Measurements from ENCODE around the gene DENND1A.

Gene DENND1A

GRCh38 chr9:123807251-123807650 is 122.7 kb downstream of the DENND1A start:
- DNase-seq, result no peak

GRCh38 chr9:123806829-123807228 is 123.1 kb downstream of the DENND1A start:
- DNase-seq, result no peak

- no peak for DNase-seq
Measured at GRCh38 chr9:123798195-123798594, 131.7 kb downstream of the DENND1A start.

GRCh38 chr9:123796618-123797484 is 133.1 kb downstream of the DENND1A start:
- no peak for DNase-seq

- DNase-seq, result no peak
Measured at GRCh38 chr9:123796094-123796493, 133.8 kb downstream of the DENND1A start.

GRCh38 chr9:123795336-123795735 is 134.6 kb downstream of the DENND1A start:
- no peak for DNase-seq

- DNase-seq, result no peak
Measured at GRCh38 chr9:123792501-123792900, 137.4 kb downstream of the DENND1A start.

GRCh38 chr9:123789554-123790292 is 140.2 kb downstream of the DENND1A start:
- DNase-seq, result no peak

- DNase-seq, result no peak
Measured at GRCh38 chr9:123787416-123787815, 142.5 kb downstream of the DENND1A start.

GRCh38 chr9:123784518-123784917 is 145.4 kb downstream of the DENND1A start:
- no peak for DNase-seq

GRCh38 chr9:123778232-123778902 is 151.6 kb downstream of the DENND1A start:
- DNase-seq, result no peak

- DNase-seq, result no peak
Measured at GRCh38 chr9:123776708-123777537, 153.0 kb downstream of the DENND1A start.

- DNase-seq, result no peak
Measured at GRCh38 chr9:123775289-123776284, 154.3 kb downstream of the DENND1A start.

GRCh38 chr9:123773783-123774182 is 156.1 kb downstream of the DENND1A start:
- DNase-seq, result no peak

GRCh38 chr9:123772967-123773366 is 157.0 kb downstream of the DENND1A start:
- no peak for DNase-seq

- no peak for DNase-seq
Measured at GRCh38 chr9:123772374-123772773, 157.6 kb downstream of the DENND1A start.

GRCh38 chr9:123771690-123772089 is 158.2 kb downstream of the DENND1A start:
- DNase-seq, result no peak

- DNase-seq, result peak; percentile 85
Measured at GRCh38 chr9:123769719-123770118, 160.2 kb downstream of the DENND1A start.

- no peak for DNase-seq
Measured at GRCh38 chr9:123763910-123764588, 165.9 kb downstream of the DENND1A start.

- DNase-seq, result no peak
Measured at GRCh38 chr9:123761905-123762605, 167.9 kb downstream of the DENND1A start.
